ENCODE data around the gene NFKBIL1. TPM values are rescaled to one million over a fixed set of nuclear protein-coding genes. Genes with fewer than 3 reads are reported as not detected.

The NFKBIL1 gene
- total RNA-seq, 3 donors from 2014 or later, result 22.3 to 34.7 (median 26.5) TPM

GRCh38 chr6:31578184-31579118, 31.0 kb downstream of the NFKBIL1 start:
- H3K27ac ChIP-seq, result no peak overlapping the region
- intact Hi-C loops (cut with DNase I; ENCODE audit: low total_unique reads), result no loop called here
- no peak overlapping the region for H3K4me3 ChIP-seq
- H3K27me3 ChIP-seq, result no peaks in the 10 kb centered on the region
- H3K9me3 ChIP-seq, result no peaks in the 10 kb centered on the region
- no peaks in the 10 kb centered on the region for H3K4me1 ChIP-seq
- TF ChIP-seq CTCF (IDR thresholded peaks at IDR 0.05) (no peak), POLR2AphosphoS5 (IDR thresholded peaks at IDR 0.05) (no peak)
- DNase-seq (ENCODE audit: low spot score in 2 of 2), result no peak
- no peaks in the 10 kb centered on the region for H3K36me3 ChIP-seq

- H3K4me3 ChIP-seq, result no peak overlapping the region
- no peaks in the 10 kb centered on the region for H3K27me3 ChIP-seq
- no peak for TF ChIP-seq POLR2A (IDR thresholded peaks at IDR 0.05)
- TF ChIP-seq POLR2AphosphoS5 (IDR thresholded peaks at IDR 0.05), result no peak
- TF ChIP-seq CTCF (IDR thresholded peaks at IDR 0.05), result no peak
- DNase-seq (ENCODE audit: low spot score in 2 of 2), result no peak
- no peaks in the 10 kb centered on the region for H3K4me1 ChIP-seq
- intact Hi-C loops (cut with DNase I; ENCODE audit: low total_unique reads), result no loop called here
- no peak overlapping the region for H3K27ac ChIP-seq
- H3K36me3 ChIP-seq, result no peaks in the 10 kb centered on the region
- H3K9me3 ChIP-seq, result no peaks in the 10 kb centered on the region
Observed at GRCh38 chr6:31579119-31579505, 31.7 kb downstream of the NFKBIL1 start.

- intact Hi-C loops (cut with DNase I; ENCODE audit: low total_unique reads), result no loop called here
- no peaks in the 10 kb centered on the region for H3K27me3 ChIP-seq
- no peak for DNase-seq (ENCODE audit: low spot score in 2 of 2)
- no peaks in the 10 kb centered on the region for H3K9me3 ChIP-seq
- H3K4me3 ChIP-seq, result peak overlapping the region in 1 of 3 donors; percentile 76
- no peaks in the 10 kb centered on the region for H3K4me1 ChIP-seq
- TF ChIP-seq POLR2A (IDR thresholded peaks at IDR 0.05) (no peak), CTCF (IDR thresholded peaks at IDR 0.05) (no peak), POLR2AphosphoS5 (IDR thresholded peaks at IDR 0.05) (no peak)
- H3K27ac ChIP-seq, result no peak overlapping the region
- no peaks in the 10 kb centered on the region for H3K36me3 ChIP-seq
Observed at GRCh38 chr6:31579546-31580437, 32.4 kb downstream of the NFKBIL1 start.

- intact Hi-C loops (cut with DNase I; ENCODE audit: low total_unique reads), result no loop called here
- Histone ChIP-seq H3K4me3 (peak overlapping the region; percentile 64 to 76 (median 76)), H3K9me3 (no peaks in the 10 kb centered on the region), H3K36me3 (no peaks in the 10 kb centered on the region), H3K4me1 (no peaks in the 10 kb centered on the region), H3K27me3 (no peaks in the 10 kb centered on the region), H3K27ac (peak overlapping the region; percentile 73 to 80)
- DNase-seq (ENCODE audit: low spot score in 2 of 2), result no peak
- TF ChIP-seq POLR2A (IDR thresholded peaks at IDR 0.05) (no peak), POLR2AphosphoS5 (IDR thresholded peaks at IDR 0.05) (no peak), CTCF (IDR thresholded peaks at IDR 0.05) (no peak)
Observed at GRCh38 chr6:31580438-31580740, 33.0 kb downstream of the NFKBIL1 start.

Measured in breast epithelium (tissue), 4 donors.